Measurements from ENCODE around the gene CERK. TPM values are rescaled to one million over a fixed set of nuclear protein-coding genes. Genes with fewer than 3 reads are reported as not detected.

CERK gene
- total and polyA plus RNA-seq, 2 of the 13 experiments (the other 11 are each of a cell fraction or from before 2014, with no cell fraction given), result 40.3 to 41.9 TPM

DNA sequence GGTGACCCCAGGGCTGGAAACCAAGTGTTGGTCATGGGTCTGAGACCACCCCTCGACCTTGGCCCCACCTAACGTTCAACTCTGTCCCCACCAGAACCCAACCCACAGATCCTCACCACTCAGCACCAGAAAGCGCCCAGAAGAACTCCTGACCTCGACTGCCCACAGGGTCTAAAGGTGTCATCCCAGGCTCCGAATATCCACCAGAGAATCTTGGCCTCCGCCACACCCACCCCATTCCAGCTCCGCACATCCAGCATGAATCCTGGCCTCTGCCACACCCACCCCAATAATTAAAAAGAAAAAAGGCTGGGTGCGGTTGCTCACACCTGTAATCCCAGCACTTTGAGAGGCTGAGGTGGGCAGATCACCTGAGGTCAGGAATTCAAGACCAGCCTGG, 1.3 kb downstream of the CERK start:
- no TSS peak for BruUV-seq (replicated peaks)
- Histone ChIP-seq H3K4me2 (ENCODE audit: low read depth, low read length) (peak overlapping the region; percentile 87), H3K9ac (ENCODE audit: insufficient read depth, low read depth, low read length) (peak overlapping the region; percentile 81), H3K4me1 (ENCODE audit: insufficient read depth, low read length) (peaks cover 78% of the 10 kb centered on the region), H4K20me1 (ENCODE audit: insufficient read depth, low read length) (peaks cover 18% of the 10 kb centered on the region), H3K4me3 (replicated peaks in 1 of 3; ENCODE audit: insufficient read depth in 1 of 3, low read depth in 2 of 3, low read length in 3 of 3) (peak overlapping the region; percentile 79 to 92 (median 84)), H3K9me3 (ENCODE audit: low read length) (no peaks in the 10 kb centered on the region), H3K27ac (ENCODE audit: extremely low read length, insufficient read depth, low read length) (peak overlapping the region; percentile 64), H3K27me3 (ENCODE audit: control insufficient read depth in 1 of 2, insufficient read depth in 2 of 2, low read length in 2 of 2) (no peaks in the 10 kb centered on the region; a peak in 1 of 5 replicates), H2AFZ (ENCODE audit: low read length) (no peak overlapping the region), H3K36me3 (replicated peaks in 1 of 2; ENCODE audit: control insufficient read depth in 1 of 2, insufficient read depth in 2 of 2, low read length in 2 of 2) (peaks cover 0 to 3% of the 10 kb centered on the region in 2 experiments; a peak in 1 of 5 replicates), H3K79me2 (ENCODE audit: insufficient read depth, low read length) (peaks cover 47% of the 10 kb centered on the region)
- no peak for FAIRE-seq
- TF ChIP-seq CHD2 (IDR thresholded peaks at IDR 0.05; ENCODE audit: low read depth, low read length) (no peak), ARNT2 (CRISPR knock-in tag; IDR thresholded peaks at IDR 0.05; ENCODE audit: low read depth) (no peak), CEBPB (IDR thresholded peaks at IDR 0.05; ENCODE audit: borderline replicate concordance, low read depth, low read length) (no peak), GATAD1 (CRISPR knock-in tag; IDR thresholded peaks at IDR 0.05) (no peak), TP53 (CRISPR knock-in tag; conservative IDR thresholded peaks at IDR 0.05) (no peak), RBAK (CRISPR knock-in tag; IDR thresholded peaks at IDR 0.05) (no peak), IRF9 (CRISPR knock-in tag; IDR thresholded peaks at IDR 0.05; ENCODE audit: borderline replicate concordance) (no peak), POGZ (CRISPR knock-in tag; IDR thresholded peaks at IDR 0.05) (no peak)
- TF ChIP-seq, protein P1, sequence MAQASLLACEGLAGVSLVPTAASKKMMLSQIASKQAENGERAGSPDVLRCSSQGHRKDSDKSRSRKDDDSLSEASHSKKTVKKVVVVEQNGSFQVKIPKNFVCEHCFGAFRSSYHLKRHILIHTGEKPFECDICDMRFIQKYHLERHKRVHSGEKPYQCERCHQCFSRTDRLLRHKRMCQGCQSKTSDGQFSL (CRISPR knock-in tag; IDR thresholded peaks at IDR 0.05), result no peak
- DNase-seq (ENCODE audit: low spot score), result no peak
- intact Hi-C loops (cut with micrococcal nuclease; ENCODE audit: unreplicated experiment), result loop anchor here (10.0 kb wide), 1 partner anchor 162 kb away; no protein-coding TSS in a partner anchor
- CTCF ChIA-PET (ENCODE audit: low intra/inter-chr PET ratio, low total read pairs), result no interaction called here
- 53% methylated on average over 8 of the region's 8 CpGs for WGBS (ENCODE audit: low lambda C conversion rate)
- in situ Hi-C loops (cut with HindIII; ENCODE audit: extremely low pct_ligation_motif_present, low pct_unique_long_range_greater_than_20kb), result no loop called here
- ATAC-seq, result no peak
- POLR2A ChIA-PET, result no interaction called here

All from HepG2 (cell line).